ENCODE measurements around the gene TIMM44.

- no peak for TF ChIP-seq POLR2A (IDR thresholded peaks at IDR 0.05)
- TF ChIP-seq CTCF (IDR thresholded peaks at IDR 0.05): no peak
Observed at GRCh38 chr19:7953060-7953459, 9.6 kb upstream of the TIMM44 start.
